ENCODE measurements around the gene PLCL2.

The PLCL2 gene

DNA sequence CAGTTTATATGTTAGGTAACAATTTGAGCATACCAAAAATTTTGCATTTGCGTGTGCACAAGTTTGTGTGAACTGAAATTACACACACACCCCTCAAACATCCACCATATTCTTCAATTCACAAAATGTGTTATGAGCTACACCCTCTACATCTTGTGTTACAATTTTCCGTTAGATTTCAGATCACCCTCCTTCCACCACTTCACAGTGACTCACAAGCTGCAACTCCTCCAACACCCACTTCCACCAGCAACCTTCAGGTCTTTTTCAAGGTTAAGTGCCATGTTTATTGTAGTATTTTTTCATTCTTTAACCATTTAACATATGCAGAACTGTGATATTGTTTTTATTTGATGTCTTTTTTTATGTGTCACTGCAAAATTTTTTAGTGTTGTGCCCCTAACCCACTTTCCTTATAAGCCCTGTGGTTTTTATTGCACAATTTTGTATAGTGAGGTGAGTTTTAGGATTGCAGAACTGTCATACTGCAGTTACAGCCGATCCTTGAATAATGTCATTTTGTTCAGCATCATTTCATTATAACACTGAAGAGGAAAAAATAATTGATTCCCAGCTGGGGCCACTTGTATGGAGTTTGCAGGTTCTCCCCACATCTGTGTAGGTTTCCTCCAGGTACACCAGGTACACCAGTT, 148.9 kb downstream of the PLCL2 start:
- Histone ChIP-seq H3K9me3 (ENCODE audit: low read length) (no peaks in the 10 kb centered on the region), H3K27me3 (ENCODE audit: insufficient read depth, low read length) (no peaks in the 10 kb centered on the region), H3K4me1 (ENCODE audit: insufficient read depth, low read length) (no peaks in the 10 kb centered on the region), H3K4me3 (ENCODE audit: low read length) (no peak overlapping the region), H3K36me3 (ENCODE audit: insufficient read depth, low read length) (no peaks in the 10 kb centered on the region), H2AFZ (ENCODE audit: low read depth, low read length) (no peak overlapping the region)

DNA sequence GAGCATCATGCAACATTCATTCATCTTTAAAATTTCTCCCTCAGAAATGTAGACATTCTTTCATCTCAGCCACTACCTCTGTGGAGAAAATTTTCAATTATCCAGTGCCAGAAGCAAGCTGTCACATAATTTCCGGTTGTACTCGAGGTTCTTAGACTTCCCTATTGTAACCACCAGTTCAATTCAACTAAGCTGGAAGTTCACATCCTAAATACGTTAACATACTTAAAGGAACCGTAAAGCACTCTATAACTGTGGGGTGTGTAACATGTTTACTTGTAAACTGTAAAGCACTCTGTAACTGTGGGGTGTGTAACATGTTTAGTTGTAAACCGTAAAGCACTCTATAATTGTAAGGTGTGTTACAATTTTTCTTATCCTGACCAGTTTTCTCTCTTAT, 150.3 kb downstream of the PLCL2 start:
- no peak overlapping the region for H3K4me3 ChIP-seq (ENCODE audit: low read length)
- H3K4me1 ChIP-seq (ENCODE audit: insufficient read depth, low read length) = no peaks in the 10 kb centered on the region
- H2AFZ ChIP-seq (ENCODE audit: low read depth, low read length) = no peak overlapping the region
- no peaks in the 10 kb centered on the region for H3K27me3 ChIP-seq (ENCODE audit: insufficient read depth, low read length)
- no peaks in the 10 kb centered on the region for H3K36me3 ChIP-seq (ENCODE audit: insufficient read depth, low read length)
- H3K9me3 ChIP-seq (ENCODE audit: low read length) = no peaks in the 10 kb centered on the region

DNA sequence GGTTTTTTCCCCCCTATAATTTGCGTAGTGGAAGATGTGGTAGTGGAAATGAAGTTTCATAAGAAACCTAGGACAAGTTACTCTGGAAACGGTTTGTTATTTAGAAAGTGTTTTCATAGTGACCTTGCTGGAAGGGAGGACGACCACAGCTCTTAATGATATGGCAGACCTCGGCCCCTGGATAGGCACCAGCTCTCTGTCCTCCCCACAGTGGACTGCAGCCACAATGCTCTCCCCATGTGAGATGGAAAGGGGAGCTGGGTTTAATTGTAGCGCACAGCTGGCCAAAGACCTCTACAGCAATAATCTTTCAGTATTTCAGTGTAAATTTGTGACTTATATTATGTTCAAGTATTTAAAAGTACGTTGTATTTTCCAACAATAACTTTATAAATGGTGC, 151.2 kb downstream of the PLCL2 start:
- Histone ChIP-seq H3K27me3 (ENCODE audit: insufficient read depth, low read length) (no peaks in the 10 kb centered on the region), H3K4me1 (ENCODE audit: insufficient read depth, low read length) (no peaks in the 10 kb centered on the region), H2AFZ (ENCODE audit: low read depth, low read length) (no peak overlapping the region), H3K9me3 (ENCODE audit: low read length) (no peaks in the 10 kb centered on the region), H3K36me3 (ENCODE audit: insufficient read depth, low read length) (no peaks in the 10 kb centered on the region), H3K4me3 (ENCODE audit: low read length) (no peak overlapping the region)

DNA sequence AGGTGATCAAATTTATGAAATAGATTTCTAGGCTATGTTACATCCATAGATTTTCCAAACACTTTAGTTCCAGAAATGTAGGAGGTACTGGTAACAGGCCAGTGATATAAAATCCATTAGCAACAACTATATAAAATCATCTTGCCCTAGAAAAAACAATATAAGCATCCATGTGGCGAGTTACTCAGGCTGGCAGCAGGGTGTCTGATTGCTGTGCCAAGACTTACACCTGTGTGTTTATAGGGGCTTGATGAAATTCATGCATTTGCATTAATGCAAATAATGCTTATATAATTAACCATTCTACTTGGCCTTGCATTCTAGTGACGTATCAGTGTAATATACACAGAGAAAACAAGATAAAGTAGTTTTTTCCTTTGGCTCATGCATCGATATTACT, 153.4 kb downstream of the PLCL2 start:
- Histone ChIP-seq H3K4me3 (ENCODE audit: low read length) (no peak overlapping the region), H3K4me1 (ENCODE audit: insufficient read depth, low read length) (no peaks in the 10 kb centered on the region), H3K9me3 (ENCODE audit: low read length) (no peaks in the 10 kb centered on the region), H3K36me3 (ENCODE audit: insufficient read depth, low read length) (no peaks in the 10 kb centered on the region), H3K27me3 (ENCODE audit: insufficient read depth, low read length) (no peaks in the 10 kb centered on the region), H2AFZ (ENCODE audit: low read depth, low read length) (no peak overlapping the region)

DNA sequence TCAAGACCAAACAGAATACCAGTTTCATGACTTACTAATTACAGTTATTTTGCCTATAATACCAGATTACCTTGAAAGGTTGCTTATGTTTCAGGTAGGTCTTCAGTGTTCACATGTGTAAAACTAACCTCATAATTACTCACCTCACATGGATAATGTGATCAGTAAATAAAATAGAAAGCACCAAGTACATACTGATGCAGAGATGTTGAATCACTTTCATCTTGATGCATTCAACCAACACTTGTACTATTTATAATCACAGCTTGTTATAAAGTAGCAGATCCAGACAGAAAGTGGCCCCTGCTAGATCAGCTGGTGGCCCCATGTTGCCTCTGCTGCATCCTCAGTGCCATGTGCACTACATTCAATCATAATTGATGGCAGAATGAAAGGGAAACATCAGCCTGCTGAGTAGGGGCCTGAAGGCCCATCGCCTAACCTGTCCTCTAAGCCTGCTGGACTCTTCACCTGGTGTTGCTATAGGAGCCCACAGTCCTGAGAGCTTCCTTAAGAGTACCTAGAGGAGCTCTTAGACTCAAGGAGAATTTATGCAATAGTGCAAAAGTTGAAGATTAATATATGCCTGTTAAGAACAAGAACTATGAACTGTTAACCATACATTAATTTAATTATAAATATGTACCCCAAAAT, 154.3 kb downstream of the PLCL2 start:
- Histone ChIP-seq H3K4me3 (ENCODE audit: low read length) (no peak overlapping the region), H3K36me3 (ENCODE audit: insufficient read depth, low read length) (no peaks in the 10 kb centered on the region), H3K9me3 (ENCODE audit: low read length) (no peaks in the 10 kb centered on the region)

DNA sequence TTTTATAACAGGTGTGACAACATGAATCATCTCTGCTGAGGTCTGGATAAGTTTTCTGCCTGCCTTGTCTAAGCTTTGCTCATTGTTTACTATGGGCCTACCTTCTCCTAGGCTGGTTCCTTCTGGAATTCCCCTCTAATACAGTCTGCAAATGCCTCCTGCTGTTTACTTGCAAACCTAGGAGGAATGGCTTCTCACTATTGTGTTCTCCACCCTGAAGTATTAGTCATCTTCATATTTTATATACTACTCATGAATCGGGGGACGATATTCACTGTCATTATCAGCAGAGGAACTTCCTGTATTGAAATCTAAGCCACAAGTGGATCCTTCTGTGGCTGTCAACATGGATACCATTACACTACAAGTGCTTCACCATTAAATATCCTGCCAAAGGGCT, 154.8 kb downstream of the PLCL2 start:
- Histone ChIP-seq H3K9me3 (ENCODE audit: low read length) (no peaks in the 10 kb centered on the region), H3K36me3 (ENCODE audit: insufficient read depth, low read length) (no peaks in the 10 kb centered on the region), H3K27me3 (ENCODE audit: insufficient read depth, low read length) (no peaks in the 10 kb centered on the region), H3K4me3 (ENCODE audit: low read length) (no peak overlapping the region), H2AFZ (ENCODE audit: low read depth, low read length) (no peak overlapping the region), H3K4me1 (ENCODE audit: insufficient read depth, low read length) (no peaks in the 10 kb centered on the region)

More for the DNA sequence above, 154.3 kb downstream of the PLCL2 start:
- H2AFZ ChIP-seq (ENCODE audit: low read depth, low read length) = no peak overlapping the region
- H3K4me1 ChIP-seq (ENCODE audit: insufficient read depth, low read length) = no peaks in the 10 kb centered on the region
- no peaks in the 10 kb centered on the region for H3K27me3 ChIP-seq (ENCODE audit: insufficient read depth, low read length)

DNA sequence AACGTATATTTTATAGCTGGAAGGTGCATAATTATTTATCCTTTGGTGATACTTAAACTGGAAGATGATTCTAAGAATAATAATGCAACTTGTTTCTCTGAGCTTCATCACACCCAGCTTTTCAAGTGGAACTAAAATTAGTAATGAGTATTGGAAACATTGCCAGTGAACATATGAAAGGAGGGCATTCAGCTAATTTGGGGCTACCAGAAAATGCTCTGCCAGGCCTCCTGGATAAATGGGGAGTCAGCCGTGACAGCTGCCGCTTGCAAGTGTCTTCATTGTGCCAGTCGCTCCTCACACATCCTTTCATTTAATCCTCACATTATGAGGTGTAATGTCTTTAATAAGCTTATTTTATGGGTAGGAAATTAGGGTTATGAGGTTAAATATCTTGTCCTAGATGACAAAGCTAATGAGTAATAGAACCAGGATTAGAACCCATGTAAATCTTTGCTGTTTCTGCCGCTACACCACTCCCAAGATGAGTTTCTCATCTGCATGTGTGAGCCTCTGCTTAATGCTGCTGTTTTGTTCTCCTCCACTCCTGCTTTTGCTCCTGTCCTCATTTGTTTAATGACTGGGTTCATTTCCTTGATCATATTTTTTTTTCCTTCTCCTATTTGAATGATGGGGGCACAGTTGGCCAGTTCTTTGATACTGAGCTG, 155.7 kb downstream of the PLCL2 start:
- Histone ChIP-seq H3K4me1 (ENCODE audit: insufficient read depth, low read length) (no peaks in the 10 kb centered on the region), H3K36me3 (ENCODE audit: insufficient read depth, low read length) (no peaks in the 10 kb centered on the region), H3K9me3 (ENCODE audit: low read length) (no peaks in the 10 kb centered on the region), H3K27me3 (ENCODE audit: insufficient read depth, low read length) (no peaks in the 10 kb centered on the region), H2AFZ (ENCODE audit: low read depth, low read length) (no peak overlapping the region), H3K4me3 (ENCODE audit: low read length) (no peak overlapping the region)

DNA sequence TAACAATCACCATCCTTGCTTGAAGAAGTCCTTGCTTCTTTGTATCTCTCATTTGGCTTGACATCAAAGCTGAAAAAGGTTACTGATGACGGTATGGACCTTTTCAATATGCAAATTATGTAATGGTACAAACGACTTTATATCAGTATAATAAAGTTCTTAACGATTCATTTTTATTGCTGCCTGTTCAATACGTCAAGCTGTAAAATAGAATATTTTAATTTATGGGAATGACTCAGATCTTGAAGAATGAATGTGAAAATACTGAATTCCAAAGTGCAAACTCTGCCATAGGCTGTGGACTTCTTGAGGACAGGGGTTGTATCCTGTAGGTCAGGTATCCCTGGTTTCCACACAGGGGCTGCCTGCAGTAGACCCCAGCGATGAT, 156.2 kb downstream of the PLCL2 start:
- Histone ChIP-seq H2AFZ (ENCODE audit: low read depth, low read length) (no peak overlapping the region), H3K9me3 (ENCODE audit: low read length) (no peaks in the 10 kb centered on the region), H3K36me3 (ENCODE audit: insufficient read depth, low read length) (no peaks in the 10 kb centered on the region), H3K27me3 (ENCODE audit: insufficient read depth, low read length) (no peaks in the 10 kb centered on the region), H3K4me3 (ENCODE audit: low read length) (no peak overlapping the region), H3K4me1 (ENCODE audit: insufficient read depth, low read length) (no peaks in the 10 kb centered on the region)

DNA sequence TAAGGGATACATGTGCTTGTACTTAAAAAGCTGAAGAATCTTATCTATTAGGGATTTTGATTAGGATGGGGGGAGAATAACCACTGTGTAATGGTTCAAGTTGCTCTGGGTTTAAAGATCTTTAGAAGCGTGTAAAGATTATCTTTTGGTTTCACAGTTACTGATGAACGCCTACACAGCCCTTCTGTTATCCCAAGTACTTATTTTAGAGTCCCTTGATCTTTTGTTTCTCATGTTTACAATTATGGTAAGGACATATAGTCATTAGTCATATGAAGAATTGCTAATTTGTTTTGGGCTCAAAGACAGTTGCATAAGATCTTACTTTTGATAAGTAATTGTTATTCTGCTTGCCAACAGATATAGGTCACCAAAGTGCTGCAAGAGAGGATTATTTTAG, 160.1 kb downstream of the PLCL2 start:
- H3K4me1 ChIP-seq (ENCODE audit: insufficient read depth, low read length) = no peaks in the 10 kb centered on the region
- H2AFZ ChIP-seq (ENCODE audit: low read depth, low read length) = no peak overlapping the region
- peaks cover 2% of the 10 kb centered on the region for H3K9me3 ChIP-seq (ENCODE audit: low read length)
- H3K27me3 ChIP-seq (ENCODE audit: insufficient read depth, low read length) = no peaks in the 10 kb centered on the region
- H3K4me3 ChIP-seq (ENCODE audit: low read length) = no peak overlapping the region
- H3K36me3 ChIP-seq (ENCODE audit: insufficient read depth, low read length) = no peaks in the 10 kb centered on the region

DNA sequence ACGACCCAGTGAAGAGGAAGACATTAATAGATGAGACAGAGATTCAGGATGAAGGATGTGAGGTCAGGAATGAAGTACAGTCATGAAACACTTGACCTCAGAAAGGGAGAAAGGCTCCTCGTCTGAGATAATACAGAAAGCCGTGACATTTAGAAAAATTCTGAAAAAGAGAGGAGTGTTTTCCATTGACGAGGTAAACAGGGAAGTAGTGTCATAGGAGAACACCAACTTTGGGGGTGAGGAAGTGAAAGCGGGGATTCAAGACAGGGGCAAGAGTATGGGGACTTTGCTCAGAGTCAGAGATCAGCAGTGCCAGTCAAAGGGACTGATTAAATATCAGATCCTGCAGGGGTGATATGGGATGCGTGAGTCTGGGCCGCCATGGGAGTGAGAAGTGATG, 160.9 kb downstream of the PLCL2 start:
- Histone ChIP-seq H2AFZ (ENCODE audit: low read depth, low read length) (no peak overlapping the region), H3K9me3 (ENCODE audit: low read length) (peaks cover 2% of the 10 kb centered on the region), H3K27me3 (ENCODE audit: insufficient read depth, low read length) (no peaks in the 10 kb centered on the region), H3K4me3 (ENCODE audit: low read length) (no peak overlapping the region), H3K4me1 (ENCODE audit: insufficient read depth, low read length) (no peaks in the 10 kb centered on the region), H3K36me3 (ENCODE audit: insufficient read depth, low read length) (no peaks in the 10 kb centered on the region)

DNA sequence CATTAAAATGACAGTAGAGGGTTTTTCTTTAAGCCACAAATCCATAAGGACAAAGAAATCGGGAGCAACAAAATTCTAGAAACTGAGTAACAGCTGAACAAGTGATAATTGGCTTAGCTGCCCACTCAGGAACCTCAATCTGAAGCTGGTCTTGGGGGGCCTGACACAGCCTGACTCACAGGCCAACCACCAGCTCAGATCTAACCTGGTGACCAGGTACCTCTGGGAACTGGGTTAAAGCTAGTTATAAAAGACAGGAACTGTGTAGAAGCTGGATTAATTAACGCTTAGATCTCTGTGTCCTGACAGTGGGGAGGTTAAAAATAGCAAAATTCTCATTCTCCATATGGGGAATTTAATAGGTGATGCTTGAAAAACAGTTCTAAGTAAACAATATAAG, 161.9 kb downstream of the PLCL2 start:
- Histone ChIP-seq H3K4me3 (ENCODE audit: low read length) (no peak overlapping the region), H3K27me3 (ENCODE audit: insufficient read depth, low read length) (no peaks in the 10 kb centered on the region), H3K36me3 (ENCODE audit: insufficient read depth, low read length) (no peaks in the 10 kb centered on the region), H3K4me1 (ENCODE audit: insufficient read depth, low read length) (no peaks in the 10 kb centered on the region), H3K9me3 (ENCODE audit: low read length) (peaks cover 2% of the 10 kb centered on the region), H2AFZ (ENCODE audit: low read depth, low read length) (no peak overlapping the region)

DNA sequence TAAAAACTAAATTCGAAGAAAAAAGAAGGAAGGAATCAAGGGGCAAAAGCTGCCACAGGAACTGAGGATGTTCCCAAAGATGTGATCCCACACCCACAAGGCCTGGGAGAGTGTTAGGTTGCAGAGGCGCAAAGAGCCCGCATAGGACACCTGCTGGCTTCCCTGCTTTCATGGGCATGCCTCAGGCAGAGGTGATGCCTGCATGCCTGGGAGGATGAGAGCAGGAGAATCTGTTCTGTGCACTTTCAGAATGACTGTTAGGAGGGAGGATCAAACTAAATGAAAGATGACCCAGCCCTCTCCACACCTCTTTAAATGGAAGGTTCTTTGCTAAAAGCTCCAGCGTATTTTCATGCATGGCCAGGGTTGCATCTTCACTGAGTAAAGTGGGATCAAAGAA, 162.4 kb downstream of the PLCL2 start:
- Histone ChIP-seq H3K27me3 (ENCODE audit: insufficient read depth, low read length) (no peaks in the 10 kb centered on the region), H3K36me3 (ENCODE audit: insufficient read depth, low read length) (no peaks in the 10 kb centered on the region), H2AFZ (ENCODE audit: low read depth, low read length) (no peak overlapping the region)

DNA sequence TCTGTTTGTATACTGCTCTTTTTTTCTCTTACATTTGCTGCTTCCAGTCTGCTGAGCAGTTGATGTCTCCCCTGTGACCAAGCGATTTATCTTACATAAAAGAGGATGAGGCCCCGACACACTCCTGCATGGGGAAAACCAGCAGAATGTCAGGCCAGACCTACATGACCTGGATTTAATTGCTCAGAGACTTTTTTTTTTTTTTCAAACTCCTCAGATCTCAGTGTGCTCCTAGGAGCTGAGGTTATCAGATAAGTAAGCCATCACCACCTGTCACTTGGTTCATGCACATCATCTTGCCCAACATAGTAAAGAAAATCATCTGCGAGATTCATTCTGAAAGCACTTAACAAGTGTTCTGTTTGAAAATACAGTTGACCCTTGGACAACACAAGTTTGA, 163.1 kb downstream of the PLCL2 start:
- Histone ChIP-seq H3K36me3 (ENCODE audit: insufficient read depth, low read length) (no peaks in the 10 kb centered on the region), H3K4me3 (ENCODE audit: low read length) (no peak overlapping the region), H3K4me1 (ENCODE audit: insufficient read depth, low read length) (no peaks in the 10 kb centered on the region), H2AFZ (ENCODE audit: low read depth, low read length) (no peak overlapping the region), H3K27me3 (ENCODE audit: insufficient read depth, low read length) (no peaks in the 10 kb centered on the region), H3K9me3 (ENCODE audit: low read length) (peaks cover 2% of the 10 kb centered on the region)

More for the DNA sequence above, 162.4 kb downstream of the PLCL2 start:
- Histone ChIP-seq H3K4me1 (ENCODE audit: insufficient read depth, low read length) (no peaks in the 10 kb centered on the region), H3K9me3 (ENCODE audit: low read length) (peaks cover 2% of the 10 kb centered on the region), H3K4me3 (ENCODE audit: low read length) (no peak overlapping the region)

All from neuron (in vitro differentiated cells).